GM19023 (cell line): ENCODE measurements around the gene NEXN.
"Not testable (repeated sequence)": the region's sequence is repeated elsewhere in the genome, so short reads cannot be mapped to it uniquely, and the experiment has no call there.

Experiments
- ATAC-seq: cut with Tn5 transposase; IDR thresholded peaks from one replicate; pipeline ENCODE4 v1.9.1; 2021; ENCODE audit warnings: mild to moderate bottlenecking, moderate library complexity; ENCODE audit not compliant: unreplicated experiment

The NEXN gene

GRCh38 chr1:77958850-77959249 lies 70.4 kb downstream of the NEXN start:
- no peak for ATAC-seq

GRCh38 chr1:77961392-77961791 lies 73.0 kb downstream of the NEXN start:
- ATAC-seq, result no peak

- ATAC-seq, result no peak
Measured at GRCh38 chr1:77966291-77966690, 77.9 kb downstream of the NEXN start.

GRCh38 chr1:77970192-77970591 lies 81.8 kb downstream of the NEXN start:
- ATAC-seq, result no peak

DNA sequence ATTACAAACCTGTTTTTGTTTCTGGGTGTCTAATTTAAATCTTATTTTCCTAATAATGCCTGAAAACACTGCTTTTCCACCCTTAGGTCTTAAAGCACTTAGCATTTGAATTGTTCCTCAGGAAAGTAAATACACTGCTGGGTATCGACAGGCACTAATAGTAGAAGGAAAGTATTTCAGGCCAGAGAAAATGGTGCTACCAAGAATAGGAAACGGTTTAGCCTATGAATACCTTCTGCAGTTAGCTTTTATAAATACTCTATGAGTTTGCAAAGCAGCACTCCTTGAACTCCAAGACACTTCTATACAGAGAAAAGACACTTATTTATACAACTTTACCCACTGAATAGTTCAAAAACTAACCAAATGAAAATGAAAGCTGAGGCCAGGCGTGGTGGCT lies 83.7 kb downstream of the NEXN start:
- ATAC-seq, result no peak

GRCh38 chr1:77975386-77975785 lies 87.0 kb downstream of the NEXN start:
- no peak for ATAC-seq

- ATAC-seq, result no peak
Measured at GRCh38 chr1:77975907-77976306, 87.5 kb downstream of the NEXN start.

DNA sequence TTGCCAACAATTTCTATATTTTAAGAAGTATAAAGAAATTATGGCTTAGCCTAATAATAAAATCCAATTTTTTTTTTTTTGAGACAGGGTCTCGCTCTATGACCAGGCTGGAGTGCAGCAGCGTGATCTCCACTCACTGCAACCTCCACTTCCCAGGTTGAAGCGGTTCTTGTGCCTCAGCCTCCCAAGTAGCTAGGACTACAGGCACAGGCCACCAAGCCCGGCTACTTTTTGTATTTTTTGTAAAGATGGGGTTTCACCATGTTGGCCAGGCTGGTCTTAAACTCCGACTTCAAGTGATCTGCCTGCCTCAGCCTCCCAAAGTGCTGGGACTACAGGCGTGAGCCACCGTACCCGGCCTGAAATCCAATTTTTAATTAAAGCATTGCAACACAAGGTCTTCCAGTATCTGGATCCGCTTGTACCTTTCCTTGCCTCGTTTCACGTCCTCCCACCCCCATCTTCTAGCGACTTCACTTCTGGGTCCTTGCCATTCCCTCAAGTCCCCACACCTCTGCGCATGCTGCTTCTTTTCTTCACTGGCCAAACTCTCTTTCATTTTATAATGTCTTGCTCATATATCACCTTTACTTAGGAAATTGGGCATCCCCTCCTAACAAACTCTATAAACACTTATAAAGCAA lies 88.1 kb downstream of the NEXN start:
- ATAC-seq, result no peak

- ATAC-seq, result peak; percentile 0
Measured at GRCh38 chr1:77977989-77978292, 89.5 kb downstream of the NEXN start.

DNA sequence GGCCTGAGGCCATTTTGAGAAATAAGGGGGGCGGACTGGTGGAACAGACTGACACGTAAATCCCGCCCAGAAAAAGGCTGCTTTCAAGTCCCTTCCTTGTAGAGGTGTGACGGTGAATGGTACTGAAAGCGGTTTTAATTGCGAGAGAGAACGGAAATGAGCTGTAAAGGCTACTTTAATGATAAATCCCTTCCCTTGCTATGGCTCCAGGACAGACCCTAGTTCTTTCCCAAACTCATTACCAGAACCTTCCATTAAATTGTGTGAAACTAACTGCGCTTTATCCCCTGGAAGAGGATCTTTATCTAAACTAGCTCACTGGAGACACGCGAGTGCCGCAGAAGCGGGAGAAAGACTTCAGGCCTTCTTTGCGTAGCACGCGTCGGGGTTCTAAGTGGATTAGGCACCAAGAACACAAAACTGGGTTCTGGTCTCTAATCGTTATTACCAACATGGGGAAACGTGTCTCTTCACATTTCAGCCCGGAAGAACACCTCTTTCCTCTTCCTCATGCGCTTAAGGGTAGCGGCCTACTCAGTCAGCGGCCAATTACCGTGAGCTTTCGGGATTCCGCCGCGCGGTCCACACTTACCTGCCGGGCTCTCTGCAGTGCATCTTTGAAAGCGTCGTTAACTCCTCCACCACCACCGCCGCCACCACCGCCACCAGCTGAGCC lies 90.0 kb downstream of the NEXN start:
- ATAC-seq, result peak; percentile 67

GRCh38 chr1:77978969-77979876 lies 90.8 kb downstream of the NEXN start, which contains the start of gene FUBP1:
Gene FUBP1 (minus strand): TSS chr1:77979072. CDS start chr1:77979004, 68 bp downstream.
- ATAC-seq, result peak; percentile 79

- ATAC-seq, result not testable (repeated sequence)
Measured at GRCh38 chr1:77983352-77983996, 95.0 kb downstream of the NEXN start.

DNA sequence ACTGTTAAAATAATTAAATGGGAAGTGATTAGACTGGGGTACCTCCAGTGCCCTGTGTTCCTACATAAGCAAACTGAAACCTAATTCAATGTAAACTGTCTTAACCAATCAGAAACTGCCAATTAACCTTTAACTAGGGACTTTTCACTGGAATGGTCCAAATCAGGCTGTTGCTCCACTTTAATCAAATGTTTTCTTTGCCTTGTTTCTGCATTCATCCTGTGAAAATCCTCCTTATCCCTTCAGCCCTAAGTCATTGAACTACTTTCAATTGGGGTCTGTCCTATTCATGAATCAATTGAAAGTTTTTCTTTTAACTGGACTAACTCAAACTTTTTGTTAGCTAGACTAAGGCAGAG lies 95.6 kb downstream of the NEXN start:
- ATAC-seq, result no peak

DNA sequence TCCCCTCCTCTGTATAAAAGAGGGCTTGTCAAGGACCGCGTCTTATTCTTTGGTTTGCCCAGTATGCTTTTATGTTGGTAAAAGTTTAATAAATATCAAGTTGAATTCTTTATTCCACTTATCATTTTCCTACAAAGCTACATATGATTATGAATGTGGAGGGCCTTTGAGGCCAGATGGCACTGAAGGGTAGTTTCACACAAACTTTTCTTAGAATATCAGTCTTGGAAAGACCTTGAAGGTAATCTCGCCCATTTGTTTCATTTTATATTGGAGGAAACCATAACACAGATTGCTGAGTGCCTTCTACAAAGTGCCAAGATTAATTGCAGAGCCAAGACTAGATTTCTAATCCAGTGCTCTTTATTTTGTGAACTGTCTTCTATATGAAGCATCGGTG lies 96.2 kb downstream of the NEXN start:
- ATAC-seq, result no peak

GRCh38 chr1:77986810-77987209 lies 98.4 kb downstream of the NEXN start:
- no peak for ATAC-seq

DNA sequence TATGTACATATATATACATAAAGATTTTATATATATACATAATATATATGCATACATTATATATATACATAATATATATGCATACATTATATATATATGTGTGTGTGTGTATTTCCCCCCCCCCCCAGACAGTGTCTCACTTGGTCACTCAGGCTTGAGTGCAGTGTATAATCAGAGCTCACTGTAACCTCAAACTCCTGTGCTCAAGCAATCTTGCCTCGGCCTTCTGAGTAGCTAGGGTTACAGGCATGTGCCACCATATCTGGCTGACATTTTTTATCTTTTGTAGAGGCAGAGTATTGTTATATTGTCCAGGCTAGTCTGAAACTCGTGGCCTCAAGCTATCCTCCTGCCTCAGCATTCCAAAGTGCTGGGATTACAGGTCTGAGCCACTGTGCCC lies 99.5 kb downstream of the NEXN start:
- no peak for ATAC-seq

GRCh38 chr1:77989744-77990143 lies 101.3 kb downstream of the NEXN start:
- no peak for ATAC-seq

GRCh38 chr1:77990629-77991204 lies 102.3 kb downstream of the NEXN start:
- ATAC-seq, result no peak

- ATAC-seq, result no peak
Measured at GRCh38 chr1:77991638-77992037, 103.2 kb downstream of the NEXN start.
